H4 (cell line): Measurements from ENCODE around the gene SNUPN. TPM values are rescaled to one million over a fixed set of nuclear protein-coding genes. Genes with fewer than 3 reads are reported as not detected.
"Not testable (repeated sequence)": the region's sequence is repeated elsewhere in the genome, so short reads cannot be mapped to it uniquely, and the experiment has no call there.

Experiments used
- DNase-seq: peaks from one replicate; pipeline ENCODE4 v3.0.0-alpha.2; 2015; ENCODE audit warnings: low spot score
- total RNA-seq: library from RNA; depleted of rRNA; stranded (reverse); fragments of >200 nt; shearing (Covaris generic); gene quantifications from 2 replicates; pipeline ENCODE4 v1.2.3, GENCODE V29; 2014; rRNA removed

Gene SNUPN
- total RNA-seq, 1 experiment from 2014 or later: 33.7 TPM

- no peak for DNase-seq
Measured at GRCh38 chr15:75583701-75584100, 41.8 kb downstream of the SNUPN start.

- not testable (repeated sequence) for DNase-seq
Measured at GRCh38 chr15:75582943-75583342, 42.6 kb downstream of the SNUPN start.

- DNase-seq: peak; percentile 60
Measured at GRCh38 chr15:75578948-75579920, 46.3 kb downstream of the SNUPN start, which contains the start of gene PTPN9. TSS of gene PTPN9 (minus strand) at chr15:75579315. CDS start at chr15:75578776, 539 bp downstream.

- DNase-seq: no peak
Measured at GRCh38 chr15:75578173-75578947, 47.2 kb downstream of the SNUPN start.

- no peak for DNase-seq
Measured at GRCh38 chr15:75577401-75578172, 47.9 kb downstream of the SNUPN start.

GRCh38 chr15:75573648-75574384, 51.7 kb downstream of the SNUPN start:
- no peak for DNase-seq

GRCh38 chr15:75570126-75570845, 55.2 kb downstream of the SNUPN start:
- no peak for DNase-seq

- DNase-seq: no peak
Measured at GRCh38 chr15:75565062-75565970, 60.2 kb downstream of the SNUPN start.

- no peak for DNase-seq
Measured at GRCh38 chr15:75561888-75562287, 63.6 kb downstream of the SNUPN start.

GRCh38 chr15:75559360-75559759, 66.2 kb downstream of the SNUPN start:
- not testable (repeated sequence) for DNase-seq

- not testable (repeated sequence) for DNase-seq
Measured at GRCh38 chr15:75558955-75559354, 66.6 kb downstream of the SNUPN start.

- no peak for DNase-seq
Measured at GRCh38 chr15:75554717-75555116, 70.8 kb downstream of the SNUPN start.

GRCh38 chr15:75553659-75554058, 71.9 kb downstream of the SNUPN start:
- no peak for DNase-seq

- no peak for DNase-seq
Measured at GRCh38 chr15:75551091-75551490, 74.4 kb downstream of the SNUPN start.

Other genes with a start within 250 kb of the SNUPN start
- 23.9 and 24.4 TPM in 2 replicates for gene SIN3A, start 174.0 kb downstream of the SNUPN start, total RNA-seq
- gene PTPN9, start 46.4 kb downstream of the SNUPN start, total RNA-seq: 13.4 and 21.0 TPM in 2 replicates
- 161 and 188 TPM in 2 replicates for gene IMP3, start 14.5 kb upstream of the SNUPN start, total RNA-seq
- gene SNX33, start 22.2 kb upstream of the SNUPN start, total RNA-seq: 5.1 and 5.8 TPM in 2 replicates
- gene CSPG4, start 87.1 kb upstream of the SNUPN start, total RNA-seq: 0.14 TPM in 2 replicates
- gene UBE2Q2, start 217.7 kb upstream of the SNUPN start, total RNA-seq: 26.5 and 26.8 TPM in 2 replicates